Hematopoietic multipotent progenitor cell (in vitro differentiated cells): ENCODE measurements around the gene G2E3. TPM values are rescaled to one million over a fixed set of nuclear protein-coding genes. Genes with fewer than 3 reads are reported as not detected.

Experiments used
- DNase-seq, 3 donors: peaks; one replicate each; pipeline ENCODE4 v3.0.0-alpha.2; 2011 to 2015; ENCODE audit warnings: low read depth in 2 of 3, low spot score in 2 of 3
- small RNA-seq: library from RNA; depleted of rRNA; stranded (forward); fragments of <200 nt; gene quantifications from one replicate; pipeline ENCODE3, GENCODE V24; 2012
- total RNA-seq: library from RNA; depleted of rRNA; stranded (reverse); fragments of >200 nt; gene quantifications from one replicate; pipeline ENCODE4 v1.2.3, GENCODE V29; 2012

Gene G2E3
- total RNA-seq, 1 donor: 5.7 TPM

- DNase-seq: no peak
Observed at GRCh38 chr14:30645600-30645999, 86.6 kb downstream of the G2E3 start.

GRCh38 chr14:30648471-30648870 lies 89.5 kb downstream of the G2E3 start:
- DNase-seq: no peak

GRCh38 chr14:30651937-30652336 lies 93.0 kb downstream of the G2E3 start:
- DNase-seq: no peak

DNA sequence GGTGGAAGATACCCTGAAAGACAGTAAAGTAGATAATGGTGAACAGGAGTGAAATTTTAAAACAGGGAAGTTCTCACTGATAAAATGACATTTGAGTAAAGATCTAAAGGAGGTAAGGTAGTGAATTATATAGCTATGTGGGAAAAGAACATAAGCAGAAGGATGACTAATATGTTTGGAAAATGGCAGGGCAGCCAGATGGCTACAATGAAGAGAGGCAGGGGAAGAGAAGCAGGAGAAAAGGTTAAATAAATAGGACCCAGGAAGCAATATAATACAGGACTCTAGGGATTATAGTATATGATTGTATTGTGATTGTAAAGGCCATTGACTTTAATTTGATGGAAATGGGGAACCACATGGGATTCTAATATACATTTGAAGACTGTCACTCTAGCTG lies 96.2 kb downstream of the G2E3 start:
- no peak for DNase-seq

GRCh38 chr14:30655658-30656057 lies 96.7 kb downstream of the G2E3 start:
- no peak for DNase-seq

DNA sequence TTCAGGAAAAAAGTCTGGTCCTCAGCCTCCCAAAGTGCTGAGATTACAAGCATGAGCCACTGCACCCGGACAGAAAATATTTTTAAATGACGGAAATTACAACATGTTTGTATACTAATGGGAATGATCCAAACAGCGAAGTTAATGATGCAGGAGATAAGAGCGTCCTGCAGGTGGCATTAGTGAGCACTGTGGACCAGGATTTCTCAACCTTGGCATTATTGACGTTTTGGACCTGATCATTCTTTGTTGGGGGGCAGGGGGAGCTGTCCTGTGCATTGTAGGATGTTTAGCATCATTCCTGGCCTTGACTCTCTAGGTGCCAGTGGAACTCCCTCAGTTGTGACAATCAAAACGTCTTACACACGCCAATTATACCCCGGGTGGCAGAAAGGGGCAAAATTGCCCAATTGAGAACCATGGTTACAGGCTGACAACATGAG lies 97.3 kb downstream of the G2E3 start:
- peak; percentile 23 to 47 (median 33) for DNase-seq

GRCh38 chr14:30657050-30657449 lies 98.1 kb downstream of the G2E3 start:
- no peak for DNase-seq

DNA sequence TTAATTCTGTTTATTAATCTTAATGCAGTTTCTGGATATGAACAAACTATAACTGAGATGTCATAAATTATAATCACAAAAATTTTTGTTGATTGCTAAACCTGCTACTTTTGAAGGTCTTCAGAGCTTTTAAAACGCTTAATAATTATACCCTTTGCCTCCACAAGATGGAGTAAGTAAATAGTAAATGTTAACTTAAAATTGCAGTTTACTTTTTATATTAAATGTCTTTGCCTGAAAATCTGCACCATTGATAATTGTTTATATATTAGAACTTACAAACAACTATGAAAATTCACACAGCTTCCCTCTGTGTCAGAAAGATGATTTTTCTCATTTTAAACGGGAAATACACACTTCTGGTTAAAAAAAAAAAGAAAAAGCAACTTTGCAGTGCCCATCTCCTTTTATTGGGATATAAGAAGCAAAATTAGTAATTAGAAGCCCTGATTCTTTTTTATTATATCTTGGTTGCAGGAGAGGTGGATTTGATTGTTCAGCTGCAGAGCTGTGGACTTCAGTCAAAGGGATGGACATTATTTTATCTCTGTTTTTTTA lies 98.7 kb downstream of the G2E3 start:
- peak in 1 of 3 donors; percentile 42 for DNase-seq

- no peak for DNase-seq
Observed at GRCh38 chr14:30658645-30659044, 99.7 kb downstream of the G2E3 start.

- DNase-seq: no peak
Observed at GRCh38 chr14:30669594-30669993, 110.6 kb downstream of the G2E3 start.

Small RNA genes lying within 50 kb of the gene (small RNA-seq; reads per million reads assigned to genes)
- gene RF02271: not detected

Other genes with a start within 250 kb of the G2E3 start
- 42.3 TPM for gene SCFD1, start 63.2 kb downstream of the G2E3 start, total RNA-seq